Measurements from ENCODE around the gene PPP2R3B.
A peak's percentile ranks its signal among the peaks of the same experiment; 100 is the strongest.

Gene PPP2R3B

GRCh38 chrX:292900-293897 is 93.5 kb downstream of the PPP2R3B start:
- H3K27ac Mint-ChIP-seq, result no peak overlapping the region
- no peaks in the 10 kb centered on the region for H3K27me3 Mint-ChIP-seq
- H3K4me1 Mint-ChIP-seq, result no peaks in the 10 kb centered on the region
- DNase-seq (ENCODE audit: low spot score in 2 of 2) (no peak), ATAC-seq (ENCODE audit: low read depth) (no peak)
- H3K4me3 Mint-ChIP-seq, result no peak overlapping the region
- H3K9me3 Mint-ChIP-seq, result no peaks in the 10 kb centered on the region
- H3K36me3 Mint-ChIP-seq, result peaks cover 29% of the 10 kb centered on the region

GRCh38 chrX:291411-291901 is 95.3 kb downstream of the PPP2R3B start:
- H3K9me3 Mint-ChIP-seq, result no peaks in the 10 kb centered on the region
- DNase-seq (ENCODE audit: low spot score in 2 of 2) (no peak), ATAC-seq (ENCODE audit: low read depth) (no peak)
- peaks cover 26% of the 10 kb centered on the region for H3K36me3 Mint-ChIP-seq
- no peaks in the 10 kb centered on the region for H3K4me1 Mint-ChIP-seq
- H3K4me3 Mint-ChIP-seq, result no peak overlapping the region
- no peaks in the 10 kb centered on the region for H3K27me3 Mint-ChIP-seq
- H3K27ac Mint-ChIP-seq, result no peak overlapping the region

GRCh38 chrX:290476-291166 is 96.1 kb downstream of the PPP2R3B start:
- no peaks in the 10 kb centered on the region for H3K27me3 Mint-ChIP-seq
- ATAC-seq (ENCODE audit: low read depth), result no peak
- no peaks in the 10 kb centered on the region for H3K9me3 Mint-ChIP-seq
- H3K36me3 Mint-ChIP-seq, result peaks cover 24% of the 10 kb centered on the region
- no peak for DNase-seq (ENCODE audit: low spot score in 2 of 2)
- peaks cover 3% of the 10 kb centered on the region for H3K4me1 Mint-ChIP-seq
- peak overlapping the region; percentile 68 for H3K27ac Mint-ChIP-seq
- H3K4me3 Mint-ChIP-seq, result no peak overlapping the region

GRCh38 chrX:288561-288991 is 98.1 kb downstream of the PPP2R3B start:
- ATAC-seq (ENCODE audit: low read depth) (no peak), DNase-seq (ENCODE audit: low spot score in 2 of 2) (no peak)
- H3K36me3 Mint-ChIP-seq, result peaks cover 21% of the 10 kb centered on the region
- no peak overlapping the region for H3K27ac Mint-ChIP-seq
- H3K27me3 Mint-ChIP-seq, result no peaks in the 10 kb centered on the region
- H3K4me3 Mint-ChIP-seq, result no peak overlapping the region
- peaks cover 5% of the 10 kb centered on the region for H3K4me1 Mint-ChIP-seq
- H3K9me3 Mint-ChIP-seq, result no peaks in the 10 kb centered on the region

GRCh38 chrX:287670-288069 is 99.0 kb downstream of the PPP2R3B start:
- Mint-ChIP-seq H3K27ac (no peak overlapping the region), H3K4me1 (peaks cover 5% of the 10 kb centered on the region), H3K4me3 (no peak overlapping the region), H3K36me3 (peaks cover 16% of the 10 kb centered on the region), H3K9me3 (no peaks in the 10 kb centered on the region), H3K27me3 (no peaks in the 10 kb centered on the region)
- ATAC-seq (ENCODE audit: low read depth), result no peak
- DNase-seq (ENCODE audit: low spot score in 2 of 2), result no peak

GRCh38 chrX:285076-285677 is 101.5 kb downstream of the PPP2R3B start:
- Mint-ChIP-seq H3K9me3 (no peaks in the 10 kb centered on the region), H3K4me1 (peaks cover 5% of the 10 kb centered on the region), H3K27ac (no peak overlapping the region), H3K27me3 (no peaks in the 10 kb centered on the region), H3K36me3 (peaks cover 8% of the 10 kb centered on the region), H3K4me3 (no peak overlapping the region)
- DNase-seq (ENCODE audit: low spot score in 2 of 2), result no peak
- no peak for ATAC-seq (ENCODE audit: low read depth)
